ENCODE data around the gene GRIP2.
"Not testable (repeated sequence)": the region's sequence is repeated elsewhere in the genome, so short reads cannot be mapped to it uniquely, and the experiment has no call there.

Gene GRIP2

DNA sequence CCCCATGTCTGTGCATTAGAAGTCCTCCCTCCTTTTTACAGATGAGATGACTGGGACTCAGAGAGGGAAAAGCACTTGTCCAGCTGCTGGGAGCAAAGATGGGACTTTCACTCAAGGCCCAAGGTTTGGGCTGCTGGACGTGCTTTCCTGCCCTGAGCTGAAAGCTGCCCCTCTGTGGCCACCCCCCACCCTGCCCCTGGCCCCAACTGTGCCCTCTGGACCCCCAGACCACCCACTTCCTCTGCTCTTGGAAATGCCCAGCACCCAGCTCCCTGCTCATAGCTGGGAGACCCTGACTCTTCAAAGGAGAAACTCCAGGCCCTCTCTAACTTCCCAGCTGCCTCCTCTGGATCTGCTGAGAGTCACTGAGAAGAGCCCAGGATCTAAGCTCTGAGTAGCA lies 20.7 kb downstream of the GRIP2 start:
- ATAC-seq, result no peak

DNA sequence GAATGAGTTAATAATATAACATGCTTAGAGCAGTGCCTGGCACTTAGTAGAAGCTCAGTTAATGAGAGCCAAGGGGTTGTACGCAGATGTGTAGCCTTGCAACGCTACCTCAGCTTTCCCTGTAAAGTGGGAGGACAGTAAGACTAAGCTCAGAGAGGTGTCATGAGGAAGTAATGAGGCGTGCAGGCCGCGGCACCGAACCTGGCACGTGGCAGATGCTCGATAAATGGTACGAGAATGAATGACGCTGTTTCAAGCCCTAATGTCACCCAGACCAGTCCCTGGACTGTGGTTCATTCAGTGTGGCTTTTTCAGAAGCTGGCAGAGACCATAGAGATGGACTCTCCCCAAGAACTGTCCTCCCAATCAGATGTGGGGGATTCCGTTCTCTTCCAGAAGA lies 21.2 kb downstream of the GRIP2 start:
- no peak for ATAC-seq

DNA sequence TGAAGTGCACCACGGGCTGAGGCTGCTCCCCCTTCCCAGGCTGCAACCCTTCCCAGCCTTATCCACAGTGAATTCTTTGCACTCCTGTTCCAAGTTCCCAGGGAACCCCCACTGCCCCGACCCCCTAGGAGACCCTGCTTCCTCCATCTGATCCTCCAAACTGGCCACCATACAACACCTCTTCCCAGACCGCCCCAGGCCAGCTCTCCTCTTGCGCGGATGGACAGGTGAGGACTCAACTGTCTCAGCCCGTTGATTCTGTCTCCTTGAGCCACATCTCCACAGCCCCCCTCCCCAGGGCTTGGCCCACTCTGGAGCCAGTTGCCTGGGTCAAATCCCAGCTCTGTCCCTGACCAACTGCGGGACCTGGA lies 21.7 kb downstream of the GRIP2 start:
- ATAC-seq, result no peak

DNA sequence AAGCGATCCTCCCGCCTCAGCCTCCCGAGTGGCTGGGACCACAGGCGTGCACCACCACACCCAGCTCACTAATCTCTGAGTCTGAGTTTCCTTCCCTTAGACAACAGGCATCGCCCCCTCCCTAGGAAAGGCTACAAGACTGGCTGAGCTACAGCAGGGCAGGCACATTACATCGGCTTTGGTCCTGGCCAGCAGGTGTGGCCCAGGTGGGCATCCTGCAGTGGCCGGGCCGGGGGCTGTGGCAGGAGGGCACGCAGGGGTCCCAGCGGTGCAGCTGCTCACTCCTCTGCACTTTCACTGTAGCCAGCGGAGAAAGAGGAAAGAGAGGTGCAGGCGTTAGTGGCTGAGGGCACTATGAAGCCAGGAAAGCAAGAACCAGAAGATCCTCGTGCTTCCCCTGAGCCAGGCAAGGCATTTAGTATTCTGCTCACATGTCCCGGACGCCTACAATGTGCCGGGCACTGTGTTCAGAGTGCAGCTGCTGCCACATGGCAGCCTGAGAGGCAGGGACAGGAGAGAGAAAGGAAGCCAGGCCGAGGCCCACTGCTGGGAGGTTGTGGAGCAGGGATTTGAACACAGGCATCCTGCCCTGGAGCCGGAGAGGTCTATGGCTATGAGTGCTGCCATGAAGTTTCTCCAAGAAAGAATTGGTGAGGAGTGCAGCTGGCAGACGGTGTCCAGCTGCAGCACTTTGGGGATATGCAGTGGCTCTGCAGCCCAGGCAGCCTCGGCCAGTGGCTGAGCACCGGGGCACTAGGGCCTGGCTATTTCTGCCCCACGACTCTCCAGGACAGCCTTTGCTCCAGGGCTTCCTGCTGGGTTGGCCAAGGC lies 22.3 kb downstream of the GRIP2 start:
- ATAC-seq, result no peak

DNA sequence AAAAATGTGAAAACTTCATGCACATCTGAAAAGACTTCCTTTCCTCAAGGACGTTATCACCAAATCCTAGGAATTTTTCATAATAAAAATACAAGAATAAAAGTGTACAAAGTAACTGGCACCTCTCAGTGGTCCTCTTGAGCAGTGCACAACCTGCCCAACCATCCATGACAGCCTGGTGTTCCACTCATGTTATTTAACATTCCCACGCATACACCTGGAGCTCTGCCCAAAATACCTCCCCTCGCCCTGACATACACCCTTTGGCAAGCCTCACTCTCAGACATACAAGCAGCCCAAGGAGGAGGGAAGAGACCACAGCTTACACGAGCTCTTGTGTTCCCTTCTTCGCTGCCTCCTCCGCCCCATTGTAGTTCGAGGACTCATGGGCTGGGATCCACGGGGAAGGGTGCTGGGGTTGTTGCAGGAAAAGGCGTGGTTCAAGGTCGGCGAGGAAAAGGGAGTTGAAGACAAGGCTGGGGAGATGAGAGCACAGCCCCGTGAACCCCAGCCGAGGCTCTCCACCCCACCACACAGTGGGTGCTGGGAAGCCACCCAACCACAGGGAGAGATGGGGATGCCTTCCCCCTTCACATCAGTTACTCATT lies 23.3 kb downstream of the GRIP2 start:
- ATAC-seq, result no peak

DNA sequence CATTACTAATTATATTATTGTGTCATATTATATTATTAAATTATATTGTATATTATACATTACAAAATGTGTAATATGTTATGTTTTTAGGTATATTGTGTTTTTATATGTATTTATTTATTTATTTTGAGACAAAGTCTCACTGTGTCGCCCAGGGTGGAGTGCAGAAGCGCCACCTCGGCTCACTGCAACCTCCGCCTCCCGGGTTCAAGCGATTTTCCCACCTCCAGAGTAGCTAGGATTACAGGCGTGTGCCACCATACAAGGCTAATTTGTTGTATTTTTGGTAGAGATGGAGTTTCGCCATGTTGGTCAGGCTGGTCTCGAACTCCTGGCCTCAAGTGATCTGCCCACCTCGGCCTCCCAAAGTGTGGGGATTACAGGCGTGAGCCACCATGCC lies 24.6 kb downstream of the GRIP2 start:
- not testable (repeated sequence) for ATAC-seq

DNA sequence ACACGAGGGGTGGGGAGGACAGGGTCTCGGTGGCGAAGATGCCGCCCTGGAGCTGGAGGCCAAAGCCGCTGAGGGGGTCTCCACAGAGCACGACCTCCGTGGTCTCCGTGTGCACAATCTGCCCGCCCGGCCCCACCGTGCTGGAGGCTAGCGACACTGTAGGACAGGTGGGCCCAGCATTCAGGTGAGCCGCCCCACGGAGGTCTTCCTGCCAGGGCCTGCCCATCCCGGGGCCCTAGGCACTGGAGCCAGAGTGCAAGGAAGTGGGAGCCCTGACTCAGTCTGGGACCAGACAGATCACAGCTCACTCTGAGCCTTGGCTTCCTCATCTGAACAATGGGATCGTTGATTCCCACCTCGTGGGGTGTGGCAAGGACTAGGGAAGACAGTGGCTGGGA lies 25.8 kb downstream of the GRIP2 start:
- no peak for ATAC-seq

DNA sequence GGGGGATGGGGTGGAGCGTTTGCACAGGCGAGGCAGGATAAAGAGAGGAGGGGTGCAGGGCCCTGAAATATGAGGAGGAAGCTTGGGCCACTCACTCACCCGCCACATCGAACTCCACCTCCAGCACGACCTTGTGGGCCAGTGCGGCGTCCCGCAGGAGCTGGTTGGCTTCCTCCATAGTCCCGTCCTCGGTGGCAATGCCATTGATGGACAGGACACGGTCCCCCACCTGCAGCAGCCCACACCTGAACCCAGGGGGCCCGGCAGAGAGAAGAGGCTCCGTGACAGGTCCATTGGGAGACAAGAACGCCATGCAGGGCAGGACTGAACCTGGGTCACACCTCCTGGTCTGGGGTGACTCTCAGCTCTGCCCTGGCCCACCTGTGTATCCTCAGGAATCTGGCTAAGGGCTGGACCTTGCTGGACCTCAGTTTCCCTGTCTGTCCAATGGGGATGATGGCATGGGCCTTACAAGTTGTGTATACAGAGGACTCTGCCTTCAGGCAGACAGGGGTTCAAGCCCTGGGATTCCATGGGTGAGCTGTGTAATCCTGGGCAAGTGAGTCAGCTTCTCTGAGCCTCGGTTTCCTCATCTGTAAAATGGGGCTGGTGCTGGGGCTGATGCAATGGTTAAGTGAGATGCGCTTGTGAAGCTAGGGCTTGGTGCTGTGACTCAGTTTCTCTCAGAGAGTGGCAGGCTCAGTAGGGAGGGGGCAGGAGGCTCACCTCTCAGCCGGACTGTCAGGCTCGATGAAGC lies 26.4 kb downstream of the GRIP2 start:
- ATAC-seq, result no peak

DNA sequence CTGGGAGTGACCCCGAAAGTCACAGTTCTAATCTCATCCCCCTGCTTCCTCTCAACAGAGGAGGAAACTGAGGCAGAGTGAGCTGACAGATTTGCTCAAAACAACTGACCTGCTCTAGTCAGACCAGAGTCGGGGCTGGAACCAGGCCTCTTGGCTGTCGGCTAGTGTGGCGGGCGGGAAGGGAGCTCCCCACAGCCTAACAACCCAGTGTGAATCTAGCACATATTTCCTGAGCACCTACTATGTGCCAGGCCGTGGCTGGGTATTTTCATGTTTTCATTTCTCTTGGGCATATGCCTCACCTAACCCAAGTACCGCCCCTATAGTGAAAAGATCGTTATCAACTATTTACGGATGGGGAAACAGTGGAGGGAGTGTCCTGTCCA lies 27.2 kb downstream of the GRIP2 start:
- ATAC-seq, result no peak

DNA sequence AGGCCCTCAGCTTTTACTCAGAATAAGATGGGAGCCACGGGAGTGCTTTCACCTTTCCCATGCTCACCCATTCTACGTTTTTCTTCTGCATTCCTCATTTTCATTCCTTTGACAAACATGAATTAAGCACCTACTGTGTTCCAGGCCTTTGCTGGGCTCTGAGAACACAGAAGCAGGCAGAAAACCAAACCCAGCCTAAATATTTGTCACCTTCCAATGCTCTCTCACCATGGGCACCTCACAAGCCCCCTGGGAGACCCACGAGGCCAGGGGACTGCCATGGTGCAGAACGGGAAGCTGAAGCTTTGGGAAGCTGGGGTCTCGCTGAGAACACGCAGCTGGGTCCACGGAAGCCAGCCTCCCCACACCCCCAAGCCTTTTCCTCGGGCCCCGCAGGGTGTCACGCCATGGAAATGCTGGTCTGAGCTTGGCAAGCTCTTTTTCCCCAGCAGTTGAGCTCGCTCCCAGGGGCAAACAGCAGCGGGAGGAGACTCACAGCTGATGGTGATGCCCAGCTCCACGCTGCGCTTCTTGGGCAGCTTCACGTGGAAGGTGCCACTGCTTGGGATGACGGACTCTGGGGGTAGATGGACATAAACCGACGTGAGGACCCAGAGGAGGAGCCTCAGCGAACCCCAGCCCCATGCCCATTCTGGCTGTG lies 27.7 kb downstream of the GRIP2 start:
- no peak for ATAC-seq

DNA sequence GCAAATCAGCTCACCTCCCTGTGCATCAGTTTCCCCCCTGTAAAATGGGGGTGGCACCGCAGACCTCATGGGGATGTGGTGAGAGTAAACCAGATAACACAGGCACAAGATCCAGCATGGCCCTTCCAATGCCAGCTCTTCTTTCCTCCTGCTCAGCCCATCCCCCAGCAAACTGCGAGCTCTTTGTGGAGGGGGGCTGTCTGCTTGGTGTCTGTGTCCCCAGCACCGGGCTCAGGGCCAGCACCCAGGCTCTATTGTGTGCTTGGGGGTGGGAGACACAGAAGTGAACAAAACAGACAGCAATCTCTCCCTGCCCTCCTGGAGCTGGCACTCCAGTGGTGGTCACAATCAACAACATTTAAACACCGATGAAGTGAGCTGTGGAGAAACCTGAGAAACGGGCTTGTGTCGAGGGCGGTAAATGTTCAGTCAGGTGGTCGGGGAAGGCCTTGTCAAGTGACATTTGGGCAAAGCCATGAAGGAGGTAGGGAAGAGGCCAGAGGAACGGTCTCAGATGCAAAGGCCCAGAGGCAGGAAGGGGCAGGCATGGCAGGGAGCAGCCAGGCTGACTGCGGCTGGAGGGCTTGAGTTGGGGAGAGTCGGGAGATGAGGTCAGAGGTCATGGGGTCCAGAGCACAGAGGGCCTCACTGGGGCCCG lies 28.4 kb downstream of the GRIP2 start:
- no peak for ATAC-seq

DNA sequence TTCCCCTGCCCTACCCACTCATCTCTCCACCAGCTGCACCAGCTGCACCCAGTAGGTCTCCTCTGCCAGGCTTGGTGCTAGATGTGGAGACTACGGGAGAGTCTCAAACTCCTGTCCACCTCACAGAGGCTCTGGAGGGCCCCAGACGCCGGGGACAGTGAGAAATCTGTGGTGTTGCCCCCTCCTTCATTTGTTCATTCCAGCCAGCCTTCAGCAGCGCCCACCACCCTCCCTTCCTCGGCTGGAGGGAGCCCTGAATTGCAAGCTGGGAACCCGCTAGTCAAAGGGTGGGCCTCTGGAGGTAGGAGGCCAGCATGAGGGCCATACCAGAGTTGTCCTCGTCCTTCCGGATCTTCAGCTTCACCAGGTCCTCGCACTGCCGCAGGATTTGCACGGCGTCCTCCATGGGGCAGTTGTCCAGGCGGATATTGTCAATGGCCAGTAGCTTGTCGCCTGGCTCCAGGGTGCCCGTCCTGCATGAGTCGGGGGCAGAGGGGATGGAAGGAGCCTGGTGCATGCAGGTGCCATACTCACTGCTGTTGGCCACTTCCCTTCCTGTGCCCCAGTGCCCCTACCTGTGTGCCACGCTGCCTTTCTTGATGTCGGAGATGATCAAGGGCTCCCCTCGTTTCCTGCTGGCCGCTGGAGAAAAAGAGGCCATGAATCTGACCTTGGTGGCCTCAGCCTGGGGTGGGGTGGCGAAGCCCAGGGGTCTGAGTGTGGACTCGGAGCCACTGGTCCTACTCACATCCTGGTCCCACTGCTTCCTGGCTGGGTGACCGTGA lies 29.1 kb downstream of the GRIP2 start:
- no peak for ATAC-seq

DNA sequence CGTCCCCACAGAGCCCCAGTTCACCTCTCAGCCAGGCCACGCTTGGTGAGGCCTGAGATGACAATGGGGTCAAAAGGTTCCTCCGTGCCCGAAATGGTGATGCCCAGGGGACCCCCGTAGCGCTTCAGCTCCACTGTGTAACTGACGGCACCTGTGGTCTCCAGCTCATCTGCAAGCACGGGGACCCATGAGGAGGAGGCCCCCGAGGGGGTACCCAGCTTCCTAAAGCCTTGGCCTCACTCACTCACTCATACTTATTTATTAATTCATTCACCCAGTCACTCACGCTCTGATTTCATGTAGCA lies 30.4 kb downstream of the GRIP2 start:
- ATAC-seq, result no peak

DNA sequence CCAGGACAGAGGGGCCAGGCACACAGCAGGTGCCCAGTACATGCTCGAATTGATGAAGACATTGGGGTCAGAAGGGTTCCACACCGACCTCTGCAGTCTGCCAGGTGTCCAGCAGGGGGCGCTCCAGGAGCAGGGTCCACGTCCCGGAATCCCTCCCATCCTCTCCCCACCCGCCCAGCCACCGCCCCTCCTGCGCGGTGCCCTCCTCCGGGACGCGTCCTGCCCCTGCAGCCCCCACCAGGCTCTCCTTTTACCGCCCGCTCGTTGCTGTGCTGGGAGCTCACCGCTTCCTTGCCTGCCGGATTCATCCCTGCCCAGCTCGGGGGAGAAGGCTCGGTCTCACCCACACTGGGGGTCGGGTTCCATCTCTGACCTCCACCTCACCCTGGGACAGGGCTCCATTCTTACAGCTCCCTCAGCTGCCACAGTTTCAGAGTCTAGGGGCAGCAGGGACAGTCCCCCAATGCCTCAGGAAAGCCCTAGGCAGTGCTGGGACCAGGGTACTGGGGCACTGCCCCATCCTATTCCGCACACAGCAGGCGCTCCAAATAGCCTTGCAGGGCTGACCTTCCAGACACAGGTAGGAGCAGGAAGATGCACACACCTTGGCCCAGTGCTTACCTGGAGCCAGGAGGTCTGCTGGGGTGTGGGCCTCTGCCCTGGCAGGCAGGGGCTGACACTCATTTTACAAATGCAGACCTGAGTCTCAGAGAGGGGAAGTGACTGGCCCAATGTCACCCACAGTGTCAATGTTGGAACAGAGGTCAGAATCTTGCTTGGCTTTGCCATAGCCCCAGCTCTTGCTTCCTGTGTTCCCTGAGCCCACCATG lies 31.0 kb downstream of the GRIP2 start:
- peak; percentile 48 to 49 for ATAC-seq

DNA sequence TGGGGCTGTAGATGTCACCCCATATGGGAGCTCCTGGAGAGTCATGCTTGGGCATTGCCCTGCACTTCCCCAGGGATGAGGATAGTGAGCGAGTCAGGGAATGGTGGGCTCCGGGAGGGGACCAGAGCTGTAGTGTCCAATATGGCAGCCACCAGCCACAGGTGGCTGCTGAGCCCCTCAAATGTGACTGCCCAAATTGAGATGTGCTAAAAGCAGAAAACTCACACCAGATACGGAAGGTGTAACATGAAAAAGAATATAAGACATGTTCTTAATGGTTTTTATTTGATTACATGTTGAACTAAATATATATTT lies 31.7 kb downstream of the GRIP2 start:
- ATAC-seq, result no peak

DNA sequence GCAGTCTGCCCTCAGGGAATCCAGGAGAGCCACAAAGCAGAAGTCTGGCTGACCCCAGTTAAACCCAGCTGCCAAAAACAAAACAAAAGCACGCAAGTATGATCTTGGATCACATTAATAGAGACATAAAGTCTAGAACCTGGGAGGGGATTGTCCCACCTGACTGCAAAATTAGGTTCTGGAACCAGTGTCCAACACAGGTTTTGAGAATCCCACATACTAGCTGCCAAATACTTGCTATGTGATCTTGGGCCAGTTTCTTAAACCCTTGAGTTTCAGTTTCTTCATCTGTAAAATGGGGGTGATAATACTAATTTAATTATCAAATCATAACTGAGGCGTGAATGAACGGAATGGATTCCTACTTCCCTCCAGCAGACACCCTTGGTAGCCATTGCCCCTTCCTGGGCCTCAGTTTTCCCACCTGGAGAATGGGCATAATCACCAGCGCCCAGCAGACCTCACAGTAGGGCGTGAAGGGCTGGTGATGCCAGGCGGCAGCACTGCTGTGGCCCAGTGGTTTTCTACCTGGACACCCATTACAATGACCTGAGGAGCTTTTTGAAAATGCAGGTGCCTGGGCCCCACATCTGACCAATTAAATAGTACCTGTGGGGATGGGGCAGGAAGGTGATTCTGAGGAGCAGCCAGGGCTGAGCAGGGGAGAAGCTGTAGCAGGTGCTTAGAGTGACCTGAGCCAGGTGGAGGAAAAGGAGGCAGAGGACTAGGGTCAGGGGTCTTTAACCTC lies 32.2 kb downstream of the GRIP2 start:
- no peak for ATAC-seq

DNA sequence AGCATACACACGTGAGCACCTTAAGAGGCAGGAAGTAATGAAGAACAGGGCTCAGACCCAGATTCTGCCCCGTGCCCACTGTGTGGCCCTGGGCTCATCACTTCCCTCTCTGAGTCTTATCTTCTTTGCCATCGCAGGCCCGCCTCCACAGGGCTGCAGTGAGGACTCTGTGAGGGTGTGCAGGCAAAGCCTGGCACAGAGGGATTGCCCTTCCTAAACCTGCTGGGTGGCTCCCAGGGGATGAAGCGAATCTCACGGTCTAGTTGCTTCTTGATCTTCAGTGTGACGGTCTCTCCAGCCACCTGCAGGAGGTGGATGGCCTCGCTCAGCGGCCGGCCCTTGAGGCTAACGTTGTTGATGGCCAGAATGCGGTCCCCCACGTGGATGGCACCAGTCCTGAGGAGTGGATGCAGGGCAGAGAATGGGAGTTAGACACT lies 32.8 kb downstream of the GRIP2 start:
- ATAC-seq, result no peak

DNA sequence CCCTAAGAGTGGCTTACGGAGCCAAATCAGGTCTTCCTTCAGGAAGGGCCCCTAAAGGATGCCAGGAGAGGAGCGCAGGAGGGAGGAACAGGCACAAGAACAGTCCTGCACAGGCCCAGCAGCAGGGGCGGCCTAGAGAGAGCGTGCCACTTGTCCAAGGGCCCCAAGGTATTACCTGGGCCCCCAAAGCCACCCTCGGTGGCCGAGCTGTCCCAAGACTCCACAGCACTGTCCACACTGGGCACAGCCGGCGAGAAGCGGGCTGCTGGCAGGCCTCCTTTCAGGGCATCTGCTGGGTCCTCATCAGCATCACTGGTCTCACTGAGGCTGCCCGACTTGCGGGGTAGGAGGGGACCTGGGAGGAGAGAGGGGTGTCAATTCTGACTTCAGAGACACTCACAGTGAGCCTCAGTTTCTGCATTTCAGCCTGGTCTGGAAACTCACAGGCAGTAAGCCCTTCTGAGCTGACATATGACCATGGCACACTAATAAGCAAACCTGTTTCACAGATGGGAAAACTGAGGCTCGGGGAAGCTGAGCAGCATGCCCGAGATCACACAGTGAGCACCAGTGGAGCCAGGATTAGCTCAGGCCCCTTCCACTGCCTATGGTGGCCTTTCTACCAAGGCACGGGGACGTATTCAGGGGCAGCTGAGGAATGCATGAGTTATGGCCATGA lies 33.4 kb downstream of the GRIP2 start:
- no peak for ATAC-seq

DNA sequence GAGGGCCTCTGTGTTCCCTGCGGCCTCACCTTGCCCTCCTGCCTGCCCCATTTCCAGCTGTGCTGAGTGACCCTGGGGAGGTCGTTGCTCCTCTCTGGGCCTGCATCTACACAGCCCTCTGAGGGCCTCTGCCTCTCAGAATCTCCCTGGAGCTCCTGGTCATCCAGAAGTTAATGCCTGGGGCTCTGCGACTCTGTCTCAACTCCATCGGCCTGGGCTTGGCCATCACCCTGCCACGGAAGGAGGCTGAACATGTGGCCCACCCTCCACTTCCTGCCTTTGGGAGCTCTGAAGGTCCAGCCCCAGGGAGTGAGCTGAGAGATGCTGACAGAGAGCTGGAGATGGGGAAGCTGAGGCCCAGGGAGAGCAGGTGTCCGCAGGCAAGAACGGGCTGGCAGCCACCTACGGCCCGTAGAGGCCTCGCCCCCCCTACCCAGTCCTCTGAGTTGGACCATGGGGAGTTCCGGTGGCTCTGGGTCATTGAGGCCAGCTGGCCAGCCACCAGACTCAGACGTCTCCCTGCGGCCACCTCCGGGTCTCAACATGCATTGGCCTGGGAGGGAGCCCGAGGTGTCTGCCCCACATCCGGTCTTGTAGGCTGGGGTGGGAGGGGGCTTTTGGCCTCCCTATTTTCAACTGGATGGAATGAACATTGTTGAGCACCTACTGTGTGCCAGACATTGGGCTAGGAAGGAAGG lies 34.2 kb downstream of the GRIP2 start:
- ATAC-seq, result no peak
